Small intestine (tissue), 7 donors: Measurements from ENCODE around the gene SOWAHA. TPM values are rescaled to one million over a fixed set of nuclear protein-coding genes. Genes with fewer than 3 reads are reported as not detected.

Experiments used
- DNase-seq, 2 donors: peaks; one replicate each; pipeline versions ENCODE4 v3.0.0 to v3.0.0-alpha.2; 2013
- FAIRE-seq: peaks from 2 replicates; lab custom pipeline; 2012; peaks lifted over from hg19 to GRCh38; lab: Jason Lieb, UNC
- H3K27ac ChIP-seq, 3 donors: one replicate each; pipeline ENCODE4 v1.5.1; 2013; ENCODE audit warnings: low read length in 2 of 3, mild to moderate bottlenecking in 2 of 3, control low read depth in 1 of 3, inconsistent platforms in 1 of 3, low read depth in 1 of 3, moderate library complexity in 1 of 3
- H3K27me3 ChIP-seq, 3 donors: one replicate each; pipeline ENCODE4 v1.6.1; 2013; ENCODE audit warnings: low read length in 3 of 3, inconsistent platforms in 1 of 3; ENCODE audit not compliant: control insufficient read depth in 3 of 3, insufficient read depth in 3 of 3
- H3K36me3 ChIP-seq, 3 donors: one replicate each; pipeline ENCODE4 v1.6.1; 2013; ENCODE audit warnings: low read length in 3 of 3, inconsistent platforms in 1 of 3, low read depth in 1 of 3, mild to moderate bottlenecking in 1 of 3, moderate library complexity in 1 of 3; ENCODE audit not compliant: control insufficient read depth in 3 of 3, insufficient read depth in 2 of 3
- H3K4me1 ChIP-seq, 3 donors: one replicate each; pipeline ENCODE4 v1.6.1; 2013; ENCODE audit warnings: low read length in 2 of 3, inconsistent platforms in 1 of 3, low read depth in 1 of 3, mild to moderate bottlenecking in 1 of 3, moderate library complexity in 1 of 3; ENCODE audit not compliant: control insufficient read depth in 3 of 3, insufficient read depth in 2 of 3
- H3K4me3 ChIP-seq, 3 donors: one replicate each; pipeline ENCODE4 v1.5.1; 2013; ENCODE audit warnings: low read length in 3 of 3, control low read depth in 1 of 3, inconsistent platforms in 1 of 3, low read depth in 1 of 3, mild to moderate bottlenecking in 1 of 3, moderate library complexity in 1 of 3
- H3K9me3 ChIP-seq, 2 donors: one replicate each; pipeline ENCODE4 v1.6.1; 2013; ENCODE audit warnings: low read depth in 1 of 2, low read length in 1 of 2; ENCODE audit not compliant: control insufficient read depth in 2 of 2, insufficient read depth in 1 of 2
- WGBS, 3 donors: extraction: QIAGEN DNeasy Blood & Tissue Kit; methylation state at CpG; one replicate each; pipeline ENCODE4 v1.1.7; 2013; 5-methylcytosine and 5-hydroxymethylcytosine counted together
- polyA plus RNA-seq, 4 donors: library from polyadenylated mRNA; stranded (reverse) in 3 of 4; unstranded in 1 of 4; fragments of 200-250 nt in 3 of 4; fragments of 120-200 nt in 1 of 4; gene quantifications; one replicate each; pipeline versions ENCODE4 v1.2.1 to v1.2.3, GENCODE V29; 2013
- donor health status: healthy with polysubstance abuse.
- donor health status: control.
- donor health status: control.
- donor health status: Bipolar disorder and iron deficiency.
- donor health status: healthy.

Gene SOWAHA
- polyA plus RNA-seq, 4 donors = 25.6 to 75.4 (median 66.1) TPM

- DNase-seq (no peak), FAIRE-seq (no peak)
- Histone ChIP-seq H3K27ac (no peak overlapping the region), H3K4me3 (no peak overlapping the region), H3K36me3 (no peaks in the 10 kb centered on the region), H3K27me3 (no peaks in the 10 kb centered on the region), H3K9me3 (no peaks in the 10 kb centered on the region), H3K4me1 (peaks cover 0 to 11% (median 0%) of the 10 kb centered on the region in 3 donors)
- 74 to 89% (median 75%) methylated on average over 1 of the region's 1 CpG for WGBS, 3 donors
Measured at GRCh38 chr5:132780577-132780976, 32.5 kb upstream of the SOWAHA start.

- peaks cover 0 to 8% (median 0%) of the 10 kb centered on the region in 3 donors for H3K4me1 ChIP-seq
- H3K4me3 ChIP-seq = no peak overlapping the region
- no peak for DNase-seq
- H3K9me3 ChIP-seq = no peaks in the 10 kb centered on the region
- no peaks in the 10 kb centered on the region for H3K36me3 ChIP-seq
- FAIRE-seq = no peak
- no peaks in the 10 kb centered on the region for H3K27me3 ChIP-seq
- WGBS, 3 donors = 77 to 80% (median 79%) methylated on average over 4 of the region's 4 CpGs
- H3K27ac ChIP-seq = no peak overlapping the region
Measured at GRCh38 chr5:132781029-132781428, 32.1 kb upstream of the SOWAHA start.

DNA sequence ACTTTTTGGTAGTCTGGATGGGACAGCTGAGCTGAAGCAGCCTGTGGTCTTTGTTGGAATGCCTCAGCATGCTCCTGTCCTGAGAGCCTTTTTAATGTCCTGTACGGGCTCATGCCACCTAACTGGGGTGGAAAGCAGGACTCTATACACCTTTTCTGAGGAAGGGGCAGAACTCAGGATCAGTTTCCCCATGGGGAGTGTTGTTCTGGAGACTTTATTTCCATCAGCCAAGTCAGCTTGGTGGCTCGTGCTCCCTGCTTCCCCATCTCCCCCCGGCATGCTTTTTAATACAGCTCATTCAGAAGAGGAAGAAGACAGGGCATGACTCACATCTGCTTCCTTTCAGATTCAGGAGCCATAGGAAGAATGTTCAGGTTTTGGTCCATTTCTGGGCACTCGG lies 31.0 kb upstream of the SOWAHA start:
- Histone ChIP-seq H3K27me3 (no peaks in the 10 kb centered on the region), H3K4me3 (no peak overlapping the region), H3K9me3 (no peaks in the 10 kb centered on the region), H3K4me1 (peaks cover 0 to 8% (median 0%) of the 10 kb centered on the region in 3 donors), H3K36me3 (no peaks in the 10 kb centered on the region), H3K27ac (no peak overlapping the region)
- DNase-seq = no peak
- FAIRE-seq = no peak
- 62 to 81% (median 78%) methylated on average over 4 of the region's 4 CpGs for WGBS, 3 donors

- Histone ChIP-seq H3K27ac (no peak overlapping the region), H3K4me1 (no peaks in the 10 kb centered on the region), H3K4me3 (no peak overlapping the region), H3K36me3 (no peaks in the 10 kb centered on the region), H3K27me3 (no peaks in the 10 kb centered on the region), H3K9me3 (no peaks in the 10 kb centered on the region)
- DNase-seq = no peak
- 69 to 86% (median 84%) methylated on average over 5 of the region's 5 CpGs for WGBS, 3 donors
- FAIRE-seq = no peak
Measured at GRCh38 chr5:132785365-132785764, 27.7 kb upstream of the SOWAHA start.

GRCh38 chr5:132785864-132786263 lies 27.2 kb upstream of the SOWAHA start:
- FAIRE-seq (no peak), DNase-seq (no peak)
- Histone ChIP-seq H3K4me3 (no peak overlapping the region), H3K27me3 (no peaks in the 10 kb centered on the region), H3K27ac (no peak overlapping the region), H3K4me1 (no peaks in the 10 kb centered on the region), H3K9me3 (no peaks in the 10 kb centered on the region), H3K36me3 (no peaks in the 10 kb centered on the region)
- 89 to 96% (median 93%) methylated on average over 4 of the region's 4 CpGs for WGBS, 3 donors

DNA sequence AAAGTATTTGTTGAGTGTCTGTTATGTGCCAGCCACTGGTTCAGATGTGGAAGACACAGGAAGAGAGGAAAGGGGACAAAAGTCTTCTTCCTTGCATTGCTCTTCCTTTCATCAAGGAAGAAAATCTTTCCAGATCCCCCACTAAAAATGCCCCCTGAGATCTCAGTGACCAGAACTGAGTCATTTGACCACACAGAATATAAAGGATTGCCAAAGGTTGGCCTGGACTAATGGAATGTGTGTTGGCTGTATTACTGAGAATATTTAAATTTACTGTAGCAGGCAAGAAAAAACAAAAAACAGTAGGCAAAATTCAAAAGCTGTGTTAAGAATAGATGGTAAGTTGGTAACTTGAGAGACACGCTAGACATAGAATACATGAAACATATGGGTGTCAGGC lies 26.0 kb upstream of the SOWAHA start:
- Histone ChIP-seq H3K27ac (no peak overlapping the region), H3K9me3 (no peaks in the 10 kb centered on the region), H3K36me3 (no peaks in the 10 kb centered on the region), H3K4me1 (no peaks in the 10 kb centered on the region), H3K27me3 (no peaks in the 10 kb centered on the region), H3K4me3 (no peak overlapping the region)
- WGBS, 3 donors = 94 to 100% (median 95%) methylated on average over 1 of the region's 1 CpG
- FAIRE-seq (no peak), DNase-seq (no peak)

- FAIRE-seq (no peak), DNase-seq (no peak)
- WGBS, 3 donors = 82 to 95% (median 90%) methylated on average over 1 of the region's 1 CpG
- H3K4me1 ChIP-seq = no peaks in the 10 kb centered on the region
- no peak overlapping the region for H3K4me3 ChIP-seq
- no peaks in the 10 kb centered on the region for H3K9me3 ChIP-seq
- no peak overlapping the region for H3K27ac ChIP-seq
- H3K27me3 ChIP-seq = no peaks in the 10 kb centered on the region
- H3K36me3 ChIP-seq = no peaks in the 10 kb centered on the region
Measured at GRCh38 chr5:132788508-132788907, 24.6 kb upstream of the SOWAHA start.

- FAIRE-seq (no peak), DNase-seq (no peak)
- WGBS, 3 donors = 84 to 91% (median 88%) methylated on average over 8 of the region's 8 CpGs
- no peaks in the 10 kb centered on the region for H3K9me3 ChIP-seq
- H3K4me3 ChIP-seq = no peak overlapping the region
- no peak overlapping the region for H3K27ac ChIP-seq
- no peaks in the 10 kb centered on the region for H3K36me3 ChIP-seq
- no peaks in the 10 kb centered on the region for H3K4me1 ChIP-seq
- no peaks in the 10 kb centered on the region for H3K27me3 ChIP-seq
Measured at GRCh38 chr5:132788990-132789886, 23.9 kb upstream of the SOWAHA start.
